ENCODE measurements around the gene PTTG1IP2. TPM values are rescaled to one million over a fixed set of nuclear protein-coding genes. Genes with fewer than 3 reads are reported as not detected.

PTTG1IP2 gene
- not detected for total RNA-seq

GRCh38 chr7:90469554-90469953 is at the start of gene PTTG1IP2:
TSS of gene PTTG1IP2 (plus strand) at chr7:90469639. CDS start at chr7:90469787, 148 bp downstream.
- no peak within 1 kb of the TSS for H3K4me3 ChIP-seq
- H3K9me3 ChIP-seq = peaks cover 0 to 4% (median 0%) of the 10 kb centered on the region in 4 donors
- H3K27me3 ChIP-seq = peaks cover 0 to 2% of the 10 kb centered on the region in 2 donors
- H3K4me1 ChIP-seq = no peaks in the 10 kb centered on the region
- TF ChIP-seq POLR2A (IDR thresholded peaks at IDR 0.05) = no peak
- TF ChIP-seq EP300 (IDR thresholded peaks at IDR 0.05) = no peak
- no peak for TF ChIP-seq CTCF (IDR thresholded peaks at IDR 0.05)
- no peak for DNase-seq (ENCODE audit: low spot score in 2 of 2)
- WGBS, 2 donors = 88 to 91% methylated on average over 4 of the region's 4 CpGs
- no peak within 1 kb of the TSS for H3K27ac ChIP-seq
- no peaks in the 10 kb centered on the region for H3K36me3 ChIP-seq

GRCh38 chr7:90421651-90422050 is 47.8 kb upstream of the PTTG1IP2 start:
- Histone ChIP-seq H3K27me3 (no peaks in the 10 kb centered on the region), H3K9me3 (no peaks in the 10 kb centered on the region), H3K36me3 (no peaks in the 10 kb centered on the region), H3K27ac (no peak overlapping the region), H3K4me3 (no peak overlapping the region), H3K4me1 (no peaks in the 10 kb centered on the region)
- DNase-seq (ENCODE audit: low spot score in 2 of 2) = no peak
- WGBS, 2 donors = 66 to 68% methylated on average over 6 of the region's 6 CpGs
- TF ChIP-seq CTCF (IDR thresholded peaks at IDR 0.05) (no peak), POLR2A (IDR thresholded peaks at IDR 0.05) (no peak), EP300 (IDR thresholded peaks at IDR 0.05) (no peak)

GRCh38 chr7:90424720-90425119 is 44.7 kb upstream of the PTTG1IP2 start:
- Histone ChIP-seq H3K4me3 (no peak overlapping the region), H3K27me3 (no peaks in the 10 kb centered on the region), H3K36me3 (no peaks in the 10 kb centered on the region), H3K9me3 (no peaks in the 10 kb centered on the region), H3K27ac (no peak overlapping the region), H3K4me1 (no peaks in the 10 kb centered on the region)
- DNase-seq (ENCODE audit: low spot score in 2 of 2) = no peak
- whole genome bisulfite sequencing, 2 donors = 83 to 84% methylated on average over 3 of the region's 3 CpGs
- TF ChIP-seq CTCF (IDR thresholded peaks at IDR 0.05) (no peak), POLR2A (IDR thresholded peaks at IDR 0.05) (no peak), EP300 (IDR thresholded peaks at IDR 0.05) (no peak)

- no peaks in the 10 kb centered on the region for H3K9me3 ChIP-seq
- H3K36me3 ChIP-seq = no peaks in the 10 kb centered on the region
- DNase-seq (ENCODE audit: low spot score in 2 of 2) = no peak
- no peak overlapping the region for H3K27ac ChIP-seq
- WGBS, 2 donors = 49 to 95% methylated on average over 2 of the region's 2 CpGs
- no peaks in the 10 kb centered on the region for H3K4me1 ChIP-seq
- TF ChIP-seq CTCF (IDR thresholded peaks at IDR 0.05) (no peak), EP300 (IDR thresholded peaks at IDR 0.05) (no peak), POLR2A (IDR thresholded peaks at IDR 0.05) (no peak)
- H3K27me3 ChIP-seq = no peaks in the 10 kb centered on the region
- H3K4me3 ChIP-seq = no peak overlapping the region
These were observed 44.1 kb upstream of the PTTG1IP2 start for GRCh38 chr7:90425376-90425775.

GRCh38 chr7:90430614-90431460 is 38.6 kb upstream of the PTTG1IP2 start:
- peaks cover 0 to 21% (median 0%) of the 10 kb centered on the region in 4 donors for H3K9me3 ChIP-seq
- H3K27me3 ChIP-seq = no peaks in the 10 kb centered on the region
- no peak overlapping the region for H3K4me3 ChIP-seq
- no peak overlapping the region for H3K27ac ChIP-seq
- peaks cover 0 to 11% (median 0%) of the 10 kb centered on the region in 3 donors for H3K36me3 ChIP-seq
- DNase-seq (ENCODE audit: low spot score in 2 of 2) = no peak
- no peaks in the 10 kb centered on the region for H3K4me1 ChIP-seq
- TF ChIP-seq POLR2A (IDR thresholded peaks at IDR 0.05) (no peak), EP300 (IDR thresholded peaks at IDR 0.05) (no peak), CTCF (IDR thresholded peaks at IDR 0.05) (no peak)
- 80 to 85% methylated on average over 6 of the region's 6 CpGs for WGBS, 2 donors

Measured in tibial nerve (tissue), 4 donors.